Measurements from ENCODE around the gene PTGR2.
"Not testable (repeated sequence)": the region's sequence is repeated elsewhere in the genome, so short reads cannot be mapped to it uniquely, and the experiment has no call there.

PTGR2 gene

GRCh38 chr14:73886449-73887317 lies 35.1 kb downstream of the PTGR2 start, which contains the start of gene ZNF410:
TSS of gene ZNF410 (plus strand) at chr14:73886859. CDS start at chr14:73892176, 5,317 bp downstream.
- DNase-seq (ENCODE audit: low read depth): peak; percentile 85

GRCh38 chr14:73887318-73887616 lies 35.6 kb downstream of the PTGR2 start:
- DNase-seq (ENCODE audit: low read depth): no peak

GRCh38 chr14:73887694-73888459 lies 36.2 kb downstream of the PTGR2 start:
- DNase-seq (ENCODE audit: low read depth): no peak

GRCh38 chr14:73888460-73888725 lies 36.8 kb downstream of the PTGR2 start:
- no peak for DNase-seq (ENCODE audit: low read depth)

GRCh38 chr14:73888971-73889370 lies 37.3 kb downstream of the PTGR2 start:
- peak; percentile 39 for DNase-seq (ENCODE audit: low read depth)

GRCh38 chr14:73889376-73889775 lies 37.7 kb downstream of the PTGR2 start:
- DNase-seq (ENCODE audit: low read depth): no peak

- not testable (repeated sequence) for DNase-seq (ENCODE audit: low read depth)
These were observed 42.6 kb downstream of the PTGR2 start for GRCh38 chr14:73894180-73894687.

- DNase-seq (ENCODE audit: low read depth): no peak
These were observed 44.3 kb downstream of the PTGR2 start for GRCh38 chr14:73895939-73896338.

- no peak for DNase-seq (ENCODE audit: low read depth)
These were observed 44.9 kb downstream of the PTGR2 start for GRCh38 chr14:73896521-73896920.

- no peak for DNase-seq (ENCODE audit: low read depth)
These were observed 51.4 kb downstream of the PTGR2 start for GRCh38 chr14:73903028-73903427.

- no peak for DNase-seq (ENCODE audit: low read depth)
These were observed 58.0 kb downstream of the PTGR2 start for GRCh38 chr14:73909681-73910080.

- DNase-seq (ENCODE audit: low read depth): no peak
These were observed 61.6 kb downstream of the PTGR2 start for GRCh38 chr14:73913256-73913655.

- DNase-seq (ENCODE audit: low read depth): no peak
These were observed 64.7 kb downstream of the PTGR2 start for GRCh38 chr14:73916324-73916723.

- DNase-seq (ENCODE audit: low read depth): not testable (repeated sequence)
These were observed 67.8 kb downstream of the PTGR2 start for GRCh38 chr14:73919457-73919856.

GRCh38 chr14:73924337-73924736 lies 72.7 kb downstream of the PTGR2 start:
- DNase-seq (ENCODE audit: low read depth): no peak

All from GM04503 (cell line).